ENCODE data around the gene PLIN5.

The PLIN5 gene

DNA sequence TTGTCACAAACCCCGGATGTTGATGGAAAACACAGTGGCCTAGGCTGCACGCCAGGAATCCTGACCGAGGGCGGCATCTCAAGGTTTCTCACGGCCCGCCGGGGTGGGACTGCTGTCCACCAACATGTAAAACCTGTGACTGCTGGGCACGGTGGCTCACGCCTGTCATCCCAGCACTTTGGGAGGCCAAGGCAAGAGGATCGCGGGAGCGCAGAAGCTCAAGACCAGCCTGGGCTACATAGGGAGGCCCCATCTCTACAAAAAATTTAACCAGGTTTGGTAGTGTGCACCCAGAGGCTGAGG lies 27.9 kb downstream of the PLIN5 start:
- no peak for DNase-seq (ENCODE audit: low read depth)
- no peak overlapping the region for H3K4me3 ChIP-seq (ENCODE audit: low read depth, low read length)
- TF ChIP-seq, protein P1, sequence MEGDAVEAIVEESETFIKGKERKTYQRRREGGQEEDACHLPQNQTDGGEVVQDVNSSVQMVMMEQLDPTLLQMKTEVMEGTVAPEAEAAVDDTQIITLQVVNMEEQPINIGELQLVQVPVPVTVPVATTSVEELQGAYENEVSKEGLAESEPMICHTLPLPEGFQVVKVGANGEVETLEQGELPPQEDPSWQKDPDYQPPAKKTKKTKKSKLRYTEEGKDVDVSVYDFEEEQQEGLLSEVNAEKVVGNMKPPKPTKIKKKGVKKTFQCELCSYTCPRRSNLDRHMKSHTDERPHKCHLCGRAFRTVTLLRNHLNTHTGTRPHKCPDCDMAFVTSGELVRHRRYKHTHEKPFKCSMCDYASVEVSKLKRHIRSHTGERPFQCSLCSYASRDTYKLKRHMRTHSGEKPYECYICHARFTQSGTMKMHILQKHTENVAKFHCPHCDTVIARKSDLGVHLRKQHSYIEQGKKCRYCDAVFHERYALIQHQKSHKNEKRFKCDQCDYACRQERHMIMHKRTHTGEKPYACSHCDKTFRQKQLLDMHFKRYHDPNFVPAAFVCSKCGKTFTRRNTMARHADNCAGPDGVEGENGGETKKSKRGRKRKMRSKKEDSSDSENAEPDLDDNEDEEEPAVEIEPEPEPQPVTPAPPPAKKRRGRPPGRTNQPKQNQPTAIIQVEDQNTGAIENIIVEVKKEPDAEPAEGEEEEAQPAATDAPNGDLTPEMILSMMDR (IDR thresholded peaks at IDR 0.05; ENCODE audit: control insufficient read depth, extremely low read depth, insufficient read depth): no peak

DNA sequence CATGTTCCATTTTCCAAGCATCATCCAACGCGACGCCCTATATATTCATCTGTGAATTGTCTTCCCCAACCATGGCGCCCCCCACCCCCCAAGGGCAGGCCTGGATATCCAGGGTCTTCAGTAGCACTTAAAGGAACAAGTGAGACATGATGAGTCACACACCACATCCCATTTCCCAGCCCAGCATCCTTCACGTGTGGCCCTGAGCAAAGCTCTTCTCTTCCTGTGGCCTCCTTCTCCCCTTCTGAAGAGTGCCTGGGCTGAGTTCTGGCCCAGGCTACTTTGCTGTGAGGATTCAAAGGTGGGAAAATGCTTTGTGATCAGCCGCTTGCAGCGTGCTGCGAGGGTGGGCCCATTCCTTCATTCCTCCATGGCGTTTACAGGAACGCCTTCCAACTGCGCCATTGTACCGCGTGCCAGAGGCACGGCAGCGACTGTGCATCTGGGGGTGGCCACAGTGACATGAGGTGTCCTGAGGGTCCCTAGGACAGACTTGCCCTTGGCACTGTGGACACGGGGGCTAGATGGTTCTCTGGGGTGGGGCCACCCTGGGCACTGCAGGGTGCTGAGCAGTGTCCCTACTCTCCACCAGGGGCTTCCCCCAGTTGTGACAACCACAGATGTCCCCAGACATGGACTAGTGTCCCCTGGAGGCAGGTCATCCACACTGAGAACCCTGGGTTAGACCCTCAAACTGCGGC lies 28.4 kb downstream of the PLIN5 start:
- no peak overlapping the region for H3K4me3 ChIP-seq (ENCODE audit: low read depth, low read length)
- no peak for DNase-seq (ENCODE audit: low read depth)
- TF ChIP-seq, protein P1 (IDR thresholded peaks at IDR 0.05; ENCODE audit: control insufficient read depth, extremely low read depth, insufficient read depth): no peak

DNA sequence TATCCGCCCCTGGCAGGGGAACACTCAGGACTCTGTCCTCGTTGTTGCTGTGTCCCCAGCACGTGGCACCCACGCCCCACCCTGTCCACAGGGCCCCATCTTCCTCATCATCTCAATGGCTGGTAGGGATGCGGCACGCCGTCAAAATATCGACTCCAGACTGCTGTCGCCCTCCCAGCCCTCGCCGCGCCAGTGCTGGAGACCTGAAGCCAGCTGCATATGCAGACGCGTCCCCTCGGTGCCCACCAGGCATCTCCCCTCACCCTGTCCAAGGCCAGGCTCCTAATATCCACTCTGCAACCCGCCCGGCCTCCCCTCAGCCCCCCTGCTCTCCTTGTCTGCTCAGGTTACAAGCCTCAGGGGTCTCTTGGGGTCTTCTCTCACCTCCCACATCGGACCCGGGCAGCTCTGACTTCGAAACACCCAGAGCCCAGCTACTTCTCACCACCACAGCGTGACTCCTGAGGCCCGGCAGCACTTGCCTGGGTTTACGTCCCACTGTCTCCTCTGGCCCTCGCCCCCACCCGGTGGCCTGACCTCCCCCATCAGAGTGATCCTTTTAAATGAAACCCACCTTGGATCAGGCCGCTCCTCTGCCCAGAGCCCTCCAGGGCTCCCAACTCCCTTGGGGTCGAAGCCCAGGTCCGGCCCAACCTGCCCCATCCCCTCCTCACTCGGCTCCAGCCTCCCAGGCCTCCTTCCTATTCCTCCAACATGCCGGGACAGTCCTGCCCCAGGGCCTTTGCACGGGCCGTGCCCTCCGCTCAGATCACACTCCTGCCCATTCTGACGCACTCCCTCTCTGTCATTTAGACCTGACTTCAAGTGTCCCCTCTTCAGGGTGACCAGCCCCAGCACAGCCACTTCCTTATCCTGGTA lies 29.2 kb downstream of the PLIN5 start:
- TF ChIP-seq, protein P1 (IDR thresholded peaks at IDR 0.05; ENCODE audit: control insufficient read depth, extremely low read depth, insufficient read depth): no peak

DNA sequence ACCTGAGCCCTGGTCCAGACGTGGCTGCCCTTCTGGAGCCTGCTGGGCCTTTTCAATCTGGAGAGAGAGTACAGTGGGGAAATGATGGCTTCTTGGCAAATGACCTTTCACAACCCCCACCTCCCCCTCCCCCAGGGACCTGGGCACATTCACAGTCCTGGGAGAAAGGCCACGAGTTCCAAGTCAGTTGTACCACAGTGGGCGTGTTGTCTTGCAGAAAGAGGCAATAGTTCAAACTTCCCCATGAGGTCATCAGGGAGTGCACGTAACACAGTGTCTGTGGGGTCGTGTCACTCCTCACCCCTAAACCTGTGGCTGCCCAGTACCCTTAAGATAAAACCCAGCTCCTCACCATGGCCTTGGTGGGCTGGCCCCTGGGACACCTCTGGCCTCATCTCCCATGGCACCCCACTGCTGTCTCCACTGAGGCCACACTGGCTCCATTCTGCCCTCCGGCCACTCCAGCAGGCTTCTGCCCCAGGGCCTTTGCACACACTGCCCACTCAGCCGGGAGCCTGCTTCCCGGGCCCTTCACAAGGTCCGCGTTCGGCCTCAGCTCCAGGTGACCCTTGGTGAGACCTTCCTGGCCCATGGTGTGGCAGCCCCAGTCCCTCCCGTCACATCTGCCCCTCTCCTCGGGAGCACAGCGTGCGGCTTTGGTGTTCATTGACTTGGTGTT lies 30.0 kb downstream of the PLIN5 start:
- no peak for DNase-seq (ENCODE audit: low read depth)
- no peak overlapping the region for H3K4me3 ChIP-seq (ENCODE audit: low read depth, low read length)
- TF ChIP-seq, protein P1 (IDR thresholded peaks at IDR 0.05; ENCODE audit: control insufficient read depth, extremely low read depth, insufficient read depth): no peak

More for the DNA sequence above, 29.2 kb downstream of the PLIN5 start:
- no peak overlapping the region for H3K4me3 ChIP-seq (ENCODE audit: low read depth, low read length)
- DNase-seq (ENCODE audit: low read depth): no peak

DNA sequence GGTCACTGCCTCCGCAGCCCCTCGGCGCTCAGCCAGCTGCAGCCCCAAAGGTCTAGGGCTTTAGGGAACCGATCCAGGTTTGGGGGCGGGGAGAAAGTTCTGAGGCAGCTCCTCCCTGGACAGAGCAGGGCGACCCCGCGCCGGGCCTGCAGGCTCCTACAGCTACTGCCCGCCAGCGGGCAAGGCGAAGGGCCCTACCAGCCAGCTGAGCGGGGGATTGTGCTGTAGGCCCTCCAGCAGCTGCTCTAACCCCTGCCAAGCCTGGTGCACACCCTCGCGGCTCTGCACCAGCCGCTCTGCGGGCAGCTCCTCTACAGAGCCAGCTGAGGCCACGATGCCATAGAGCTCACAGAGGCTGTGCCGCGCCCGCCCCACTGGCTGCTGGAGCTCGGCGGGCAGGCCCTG lies 30.7 kb downstream of the PLIN5 start:
- H3K4me3 ChIP-seq (ENCODE audit: low read depth, low read length): no peak overlapping the region
- no peak for DNase-seq (ENCODE audit: low read depth)
- TF ChIP-seq, protein P1 (IDR thresholded peaks at IDR 0.05; ENCODE audit: control insufficient read depth, extremely low read depth, insufficient read depth): no peak

DNA sequence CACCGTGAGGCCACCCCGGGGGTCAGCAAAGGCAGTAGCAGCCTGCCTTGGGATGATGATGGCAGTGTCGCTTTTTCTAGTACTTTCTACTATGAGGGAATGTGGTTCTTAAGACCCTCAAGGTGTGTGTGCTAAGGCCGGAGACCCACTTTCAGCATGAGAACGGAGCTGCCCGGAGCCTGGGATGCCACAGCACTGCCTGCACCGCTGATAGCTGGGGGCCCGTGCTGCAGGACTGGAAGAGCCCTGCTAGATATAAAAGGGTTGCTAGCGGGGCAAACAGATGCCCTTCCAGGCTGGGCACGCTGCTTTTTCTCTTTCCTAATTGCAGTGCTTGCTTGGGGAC lies 31.2 kb downstream of the PLIN5 start:
- H3K4me3 ChIP-seq (ENCODE audit: low read depth, low read length): no peak overlapping the region
- DNase-seq (ENCODE audit: low read depth): no peak
- TF ChIP-seq, protein P1 (IDR thresholded peaks at IDR 0.05; ENCODE audit: control insufficient read depth, extremely low read depth, insufficient read depth): no peak
